HepG2 (cell line): ENCODE measurements around the gene CTNNA1. TPM values are rescaled to one million over a fixed set of nuclear protein-coding genes. Genes with fewer than 3 reads are reported as not detected.

ENCODE experiments used
- ATAC-seq: fragments of 200-7000 bp; cut with Tn5 transposase; 3 replicates; pipeline ENCODE4 v1.9.1; 2020; ENCODE audit warnings: mild to moderate bottlenecking, moderate library complexity
- BruUV-seq: library from RNA; stranded (reverse); fragments of 400-500 nt; replicated peaks from 2 replicates; lab custom pipeline; 2021; lab: Mats Ljungman, UMichigan
- CTCF ChIA-PET: fragments of 300-600 bp; formaldehyde crosslinking; extraction: SDS; loops from one replicate; lab custom pipeline; 2021; ENCODE audit warnings: low total read pairs, inconsistent platforms, low intra/inter-chr PET ratio; lab: Yijun Ruan, JAX
- POLR2A ChIA-PET: fragments of 350-600 bp; sonication (Branson Sonifier 250); formaldehyde crosslinking; loops from one replicate; lab custom pipeline; 2020; ENCODE audit warnings: antibody characterized with exemption, inconsistent platforms; lab: Yijun Ruan, JAX
- DNase-seq: peaks from one replicate; pipeline ENCODE4 v3.0.0-alpha.2; 2015; ENCODE audit warnings: low spot score
- FAIRE-seq: peaks from 3 replicates; lab custom pipeline; 2011; peaks lifted over from hg19 to GRCh38; lab: Jason Lieb, UNC
- H2AFZ ChIP-seq: one replicate; pipeline ENCODE4 v1.6.1; 2011; ENCODE audit warnings: low read length, inconsistent platforms
- H3K27ac ChIP-seq: fragments of 300-600 bp; 3 replicates; pipeline ENCODE4 v1.8.0; 2011; ENCODE audit warnings: mixed run types, mild to moderate bottlenecking, mixed read lengths, low read length, inconsistent platforms; ENCODE audit not compliant: insufficient read depth; ENCODE audit errors: extremely low read length
- H3K27me3 ChIP-seq, 2 experiments: fragments of 200-600 bp in 1 of 2; 2 replicates in 1 of 2; 3 replicates in 1 of 2; pipeline versions ENCODE4 v1.6.0 to v1.8.0; 2011; ENCODE audit warnings: low read length in 2 of 2, mild to moderate bottlenecking in 2 of 2, moderate library complexity in 2 of 2, inconsistent platforms in 1 of 2; ENCODE audit not compliant: insufficient read depth in 2 of 2, control insufficient read depth in 1 of 2
- H3K36me3 ChIP-seq, 2 experiments: fragments of 200-600 bp in 1 of 2; replicated peaks in 1 of 2; 2 replicates in 1 of 2; 3 replicates in 1 of 2; pipeline versions ENCODE4 v1.5.1 to v1.8.0; 2011; ENCODE audit warnings: low read length in 2 of 2, inconsistent platforms in 1 of 2; ENCODE audit not compliant: insufficient read depth in 2 of 2, control insufficient read depth in 1 of 2
- H3K4me1 ChIP-seq: 2 replicates; pipeline ENCODE4 v1.5.1; 2012; ENCODE audit warnings: low read length, inconsistent platforms; ENCODE audit not compliant: insufficient read depth
- H3K4me2 ChIP-seq: 2 replicates; pipeline ENCODE4 v1.6.0; 2011; ENCODE audit warnings: low read depth, low read length, inconsistent platforms
- H3K4me3 ChIP-seq, 3 experiments: fragments of 200-600 bp in 1 of 3; sonication (generic), shearing (Covaris generic) in 1 of 3; replicated peaks in 1 of 3; 2 replicates each; pipeline ENCODE4 v1.5.1; 2011 to 2016; ENCODE audit warnings: low read length in 3 of 3, inconsistent platforms in 2 of 3, low read depth in 2 of 3, mild to moderate bottlenecking in 2 of 3, control low read depth in 1 of 3, mixed read lengths in 1 of 3; ENCODE audit not compliant: insufficient read depth in 1 of 3
- H3K79me2 ChIP-seq: one replicate; pipeline ENCODE4 v1.6.1; 2011; ENCODE audit warnings: low read length, inconsistent platforms; ENCODE audit not compliant: insufficient read depth
- H3K9ac ChIP-seq: 2 replicates; pipeline ENCODE4 v1.6.0; 2011; ENCODE audit warnings: mild to moderate bottlenecking, low read depth, low read length, inconsistent platforms; ENCODE audit not compliant: insufficient read depth
- H3K9me3 ChIP-seq: 2 replicates; pipeline ENCODE4 v1.5.1; 2012; ENCODE audit warnings: mild to moderate bottlenecking, low read length
- H4K20me1 ChIP-seq: 2 replicates; pipeline ENCODE4 v1.6.0; 2011; ENCODE audit warnings: inconsistent platforms, mild to moderate bottlenecking, low read length, moderate library complexity; ENCODE audit not compliant: insufficient read depth
- ARID4A ChIP-seq: sonication (generic); formaldehyde crosslinking; IDR thresholded peaks from 2 replicates; pipeline ENCODE4 v1.5.0; 2020; ENCODE audit warnings: mild to moderate bottlenecking, missing genetic modification reagents, borderline replicate concordance
- HOXA7 ChIP-seq: sonication (generic); formaldehyde crosslinking; IDR thresholded peaks from 2 replicates; pipeline ENCODE4 v1.8.1; 2022; ENCODE audit warnings: mild to moderate bottlenecking, missing genetic modification reagents, moderate library complexity
- KLF13 ChIP-seq: sonication (generic); formaldehyde crosslinking; IDR thresholded peaks from 2 replicates; pipeline ENCODE4 v1.4.0; 2020; ENCODE audit warnings: mild to moderate bottlenecking, missing genetic modification reagents
- SRF ChIP-seq: IDR thresholded peaks from 2 replicates; pipeline ENCODE4 v1.6.1; 2011; ENCODE audit warnings: mild to moderate bottlenecking, low read depth, low read length, moderate library complexity
- ZNF12 ChIP-seq: sonication (generic); formaldehyde crosslinking; IDR thresholded peaks from 2 replicates; pipeline ENCODE4 v1.5.0; 2020; ENCODE audit warnings: missing genetic modification reagents
- WGBS: methylation state at CpG from one replicate; pipeline ENCODE4 v1.1.6; 2017; ENCODE audit warnings: low lambda C conversion rate; 5-methylcytosine and 5-hydroxymethylcytosine counted together
- in situ Hi-C: cut with HindIII; loops from 2 replicates; pipeline ENCODE4 v1.10.0; 2017; ENCODE audit warnings: low pct_unique_long_range_greater_than_20kb; ENCODE audit not compliant: extremely low pct_ligation_motif_present
- intact Hi-C: fragments of 100-400 bp; cut with micrococcal nuclease; formaldehyde crosslinking; loops from one replicate; pipeline ENCODE4 v1.10.0; 2022; ENCODE audit not compliant: unreplicated experiment
- polyA plus RNA-seq, 8 experiments: library from polyadenylated mRNA; depleted of rRNA in 3 of 8; stranded (reverse) in 7 of 8; unstranded in 1 of 8; fragments of >200 nt; fragmentation: Illumina TruSeq in 4 of 8; extraction: Trizol in 4 of 8; gene quantifications; 2 replicates each; pipeline versions ENCODE4 v1.2.1 to v1.2.3, GENCODE V29; 2011 to 2016; ENCODE audit warnings: low read depth in 4 of 8, missing spikeins in 1 of 8, mixed read lengths in 1 of 8; ENCODE audit not compliant: insufficient read depth in 1 of 8
- total RNA-seq, 5 experiments: library from RNA; depleted of rRNA; stranded (reverse); fragments of >200 nt; fragmentation: Illumina TruSeq; extraction: Trizol; gene quantifications; 2 replicates each; pipeline ENCODE4 v1.2.3, GENCODE V29; 2016; ENCODE audit warnings: low read depth in 1 of 5

Gene CTNNA1
- total and polyA plus RNA-seq, 2 of the 13 experiments (the other 11 are each of a cell fraction or from before 2014, with no cell fraction given): 66.8 to 162 TPM

GRCh38 chr5:138951091-138951985 is 198.1 kb downstream of the CTNNA1 start:
- peaks cover 0 to 2% of the 10 kb centered on the region in 2 experiments; a peak in 2 of 5 replicates for H3K36me3 ChIP-seq
- ChIA-PET CTCF (no interaction called here), POLR2A (no interaction called here)
- H3K4me2 ChIP-seq: no peak overlapping the region
- no peaks in the 10 kb centered on the region for H3K27me3 ChIP-seq
- H3K4me3 ChIP-seq: no peak overlapping the region
- intact Hi-C loops: no loop called here
- ATAC-seq: no peak
- TF ChIP-seq ARID4A (no peak), SRF (no peak), ZNF12 (CRISPR knock-in tag) (no peak), HOXA7 (CRISPR knock-in tag) (no peak), KLF13 (CRISPR knock-in tag) (no peak)
- H3K27ac ChIP-seq: no peak overlapping the region
- no peaks in the 10 kb centered on the region for H3K9me3 ChIP-seq
- H4K20me1 ChIP-seq: no peaks in the 10 kb centered on the region
- WGBS: 93% methylated on average over 13 of the region's 18 CpGs
- in situ Hi-C loops: loop anchor here (25.0 kb wide), 1 partner anchor 311 kb away; no protein-coding TSS in a partner anchor
- peaks cover 32% of the 10 kb centered on the region for H3K4me1 ChIP-seq
- H3K79me2 ChIP-seq: no peaks in the 10 kb centered on the region
- no peak overlapping the region for H2AFZ ChIP-seq
- DNase-seq: no peak
- no TSS peak for BruUV-seq
- no peak overlapping the region for H3K9ac ChIP-seq
- FAIRE-seq: no peak
